Measurements from ENCODE around the gene STEAP4. TPM values are rescaled to one million over a fixed set of nuclear protein-coding genes. Genes with fewer than 3 reads are reported as not detected.
"Not testable (repeated sequence)": the region's sequence is repeated elsewhere in the genome, so short reads cannot be mapped to it uniquely, and the experiment has no call there.

STEAP4 gene
- total RNA-seq, 2 donors from 2014 or later: 14.3 to 14.8 TPM

- no peak overlapping the region for H3K4me3 ChIP-seq
- WGBS, 2 donors: 86 to 97% methylated on average over 1 of the region's 1 CpG
Observed at GRCh38 chr7:88260719-88261118, 46.0 kb downstream of the STEAP4 start.

GRCh38 chr7:88259656-88260380 is 46.9 kb downstream of the STEAP4 start:
- ATAC-seq: no peak
- H3K27ac ChIP-seq: no peak overlapping the region
- H3K36me3 ChIP-seq (replicated peaks in 1 of 2; ENCODE audit: insufficient read depth in 1 of 2, low read depth in 2 of 2): no peaks in the 10 kb centered on the region
- peaks cover 0 to under 1% (median 0%) of the 10 kb centered on the region in 3 donors for H3K9me3 ChIP-seq
- intact Hi-C loops (cut with DNase I): no loop called here
- no peak overlapping the region for H3K4me3 ChIP-seq
- WGBS, 2 donors: 79% methylated on average over 2 of the region's 2 CpGs
- no peak for DNase-seq
- TF ChIP-seq POLR2A (IDR thresholded peaks at IDR 0.05) (no peak), CTCF (IDR thresholded peaks at IDR 0.05) (no peak)
- no peaks in the 10 kb centered on the region for H3K4me1 ChIP-seq
- no peaks in the 10 kb centered on the region for H3K27me3 ChIP-seq

More at GRCh38 chr7:88260719-88261118, 46.0 kb downstream of the STEAP4 start:
- Histone ChIP-seq H3K27me3 (no peaks in the 10 kb centered on the region), H3K36me3 (replicated peaks in 1 of 2; ENCODE audit: insufficient read depth in 1 of 2, low read depth in 2 of 2) (no peaks in the 10 kb centered on the region), H3K4me1 (no peaks in the 10 kb centered on the region), H3K27ac (no peak overlapping the region), H3K9me3 (no peaks in the 10 kb centered on the region)
- ATAC-seq (no peak), DNase-seq (no peak)
- intact Hi-C loops (cut with DNase I): no loop called here
- TF ChIP-seq POLR2A (IDR thresholded peaks at IDR 0.05) (no peak), CTCF (IDR thresholded peaks at IDR 0.05) (no peak)

- ATAC-seq; H3K9me3 ChIP-seq; intact Hi-C loops (cut with DNase I); H3K27me3 ChIP-seq; DNase-seq; H3K4me1 ChIP-seq; H3K27ac ChIP-seq; H3K4me3 ChIP-seq; H3K36me3 ChIP-seq (replicated peaks in 1 of 2; ENCODE audit: insufficient read depth in 1 of 2, low read depth in 2 of 2): not testable (repeated sequence)
- 92 to 100% methylated on average over 1 of the region's 1 CpG for WGBS, 2 donors
Observed at GRCh38 chr7:88258296-88258695, 48.4 kb downstream of the STEAP4 start.

- ATAC-seq (no peak), DNase-seq (no peak)
- Histone ChIP-seq H3K4me1 (no peaks in the 10 kb centered on the region), H3K27me3 (no peaks in the 10 kb centered on the region), H3K9me3 (peaks cover 0 to 7% (median 0%) of the 10 kb centered on the region in 3 donors), H3K4me3 (no peak overlapping the region), H3K27ac (no peak overlapping the region), H3K36me3 (replicated peaks in 1 of 2; ENCODE audit: insufficient read depth in 1 of 2, low read depth in 2 of 2) (no peaks in the 10 kb centered on the region)
- intact Hi-C loops (cut with DNase I): no loop called here
- TF ChIP-seq CTCF (IDR thresholded peaks at IDR 0.05) (no peak), POLR2A (IDR thresholded peaks at IDR 0.05) (no peak)
Observed at GRCh38 chr7:88256906-88257305, 49.8 kb downstream of the STEAP4 start.

- WGBS, 2 donors: 95% methylated on average over 2 of the region's 2 CpGs; no CpG with 5 or more reads in 1 of the 2 donors
- no peak for TF ChIP-seq CTCF (IDR thresholded peaks at IDR 0.05)
- no peak for TF ChIP-seq POLR2A (IDR thresholded peaks at IDR 0.05)
- intact Hi-C loops (cut with DNase I): no loop called here
- Histone ChIP-seq H3K36me3 (replicated peaks in 1 of 2; ENCODE audit: insufficient read depth in 1 of 2, low read depth in 2 of 2) (no peaks in the 10 kb centered on the region), H3K4me3 (no peak overlapping the region), H3K27me3 (no peaks in the 10 kb centered on the region), H3K9me3 (peaks cover 0 to 7% (median 0%) of the 10 kb centered on the region in 3 donors), H3K27ac (no peak overlapping the region), H3K4me1 (no peaks in the 10 kb centered on the region)
- ATAC-seq (no peak), DNase-seq (no peak)
Observed at GRCh38 chr7:88254721-88255424, 51.8 kb downstream of the STEAP4 start.
